Measurements from ENCODE around the gene PTPN14.

PTPN14 gene

DNA sequence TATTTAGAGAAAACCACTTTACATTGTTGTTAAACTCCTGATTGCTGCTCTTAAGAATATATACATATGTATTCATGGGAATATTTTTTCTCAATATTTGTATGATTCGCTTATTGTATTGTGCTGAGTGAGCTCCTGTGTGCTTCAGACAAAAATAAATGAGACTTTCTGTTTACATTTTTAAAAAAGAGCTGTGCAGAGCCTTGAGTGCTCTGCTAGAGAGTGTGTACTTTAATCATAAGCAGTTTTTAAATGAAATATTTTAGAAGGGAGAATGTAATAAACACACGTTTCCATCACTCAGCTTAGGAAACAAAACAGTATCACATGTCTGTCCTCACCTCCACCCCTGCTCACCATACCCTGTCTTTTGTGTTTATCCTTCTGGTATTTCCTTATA is 9.7 kb downstream of the PTPN14 start:
- TF ChIP-seq MYC (IDR thresholded peaks at IDR 0.05; ENCODE audit: low read depth, low read length) (no peak), POLR2A (IDR thresholded peaks at IDR 0.05; ENCODE audit: extremely low read depth, insufficient read length) (no peak)
- TF ChIP-seq, protein P1, sequence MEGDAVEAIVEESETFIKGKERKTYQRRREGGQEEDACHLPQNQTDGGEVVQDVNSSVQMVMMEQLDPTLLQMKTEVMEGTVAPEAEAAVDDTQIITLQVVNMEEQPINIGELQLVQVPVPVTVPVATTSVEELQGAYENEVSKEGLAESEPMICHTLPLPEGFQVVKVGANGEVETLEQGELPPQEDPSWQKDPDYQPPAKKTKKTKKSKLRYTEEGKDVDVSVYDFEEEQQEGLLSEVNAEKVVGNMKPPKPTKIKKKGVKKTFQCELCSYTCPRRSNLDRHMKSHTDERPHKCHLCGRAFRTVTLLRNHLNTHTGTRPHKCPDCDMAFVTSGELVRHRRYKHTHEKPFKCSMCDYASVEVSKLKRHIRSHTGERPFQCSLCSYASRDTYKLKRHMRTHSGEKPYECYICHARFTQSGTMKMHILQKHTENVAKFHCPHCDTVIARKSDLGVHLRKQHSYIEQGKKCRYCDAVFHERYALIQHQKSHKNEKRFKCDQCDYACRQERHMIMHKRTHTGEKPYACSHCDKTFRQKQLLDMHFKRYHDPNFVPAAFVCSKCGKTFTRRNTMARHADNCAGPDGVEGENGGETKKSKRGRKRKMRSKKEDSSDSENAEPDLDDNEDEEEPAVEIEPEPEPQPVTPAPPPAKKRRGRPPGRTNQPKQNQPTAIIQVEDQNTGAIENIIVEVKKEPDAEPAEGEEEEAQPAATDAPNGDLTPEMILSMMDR (IDR thresholded peaks at IDR 0.05; ENCODE audit: low read depth, low read length) = no peak
- TF ChIP-seq, protein P2, sequence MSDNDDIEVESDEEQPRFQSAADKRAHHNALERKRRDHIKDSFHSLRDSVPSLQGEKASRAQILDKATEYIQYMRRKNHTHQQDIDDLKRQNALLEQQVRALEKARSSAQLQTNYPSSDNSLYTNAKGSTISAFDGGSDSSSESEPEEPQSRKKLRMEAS (IDR thresholded peaks at IDR 0.05; ENCODE audit: low read depth, low read length) = no peak
- no peak overlapping the region for H3K4me3 ChIP-seq (ENCODE audit: low read depth, low read length)
- no peak for DNase-seq (ENCODE audit: low read depth)

DNA sequence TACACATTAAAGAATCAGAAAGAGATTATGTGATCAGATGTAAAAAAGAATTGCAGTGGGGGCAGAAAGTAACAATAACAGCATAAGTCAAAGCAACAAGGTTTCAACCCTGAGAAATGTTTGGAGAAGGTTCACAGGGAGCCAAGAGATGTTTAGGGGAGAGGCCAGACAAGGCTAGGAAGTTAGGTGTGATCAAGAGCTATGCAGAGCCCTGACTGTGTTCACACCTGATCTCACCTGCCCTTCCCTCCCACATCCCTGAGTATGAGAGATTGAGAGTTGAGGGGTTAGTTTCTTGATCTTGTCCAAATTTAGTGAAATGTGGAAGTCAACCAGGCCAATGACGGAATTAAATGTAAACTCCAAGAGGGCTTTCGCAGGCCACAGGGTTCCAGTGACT is 10.2 kb downstream of the PTPN14 start:
- H3K4me3 ChIP-seq (ENCODE audit: low read depth, low read length) = no peak overlapping the region
- TF ChIP-seq MYC (IDR thresholded peaks at IDR 0.05; ENCODE audit: low read depth, low read length) (no peak), POLR2A (IDR thresholded peaks at IDR 0.05; ENCODE audit: extremely low read depth, insufficient read length) (no peak)
- TF ChIP-seq, protein P2 (IDR thresholded peaks at IDR 0.05; ENCODE audit: low read depth, low read length) = no peak
- TF ChIP-seq, protein P1 (IDR thresholded peaks at IDR 0.05; ENCODE audit: low read depth, low read length) = no peak

DNA sequence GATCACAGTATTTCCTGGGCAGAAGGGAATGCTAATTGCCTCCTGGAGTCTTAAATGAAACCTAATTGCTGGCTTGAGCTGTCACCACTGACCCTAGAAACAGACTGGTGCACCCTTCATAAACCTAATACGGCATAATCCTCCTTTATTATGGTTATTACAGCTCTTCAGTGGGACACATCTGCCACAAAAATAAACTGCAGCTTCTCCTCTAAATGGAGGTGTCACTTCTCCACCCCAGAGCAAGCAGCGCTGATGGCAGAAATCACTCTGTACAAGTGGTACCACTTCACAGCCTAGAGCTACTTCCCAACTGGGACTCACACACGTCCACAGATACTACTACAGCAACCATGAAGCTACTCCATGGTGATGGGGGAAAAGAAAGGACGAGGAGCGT is 11.1 kb downstream of the PTPN14 start:
- TF ChIP-seq MYC (IDR thresholded peaks at IDR 0.05; ENCODE audit: low read depth, low read length) (no peak), POLR2A (IDR thresholded peaks at IDR 0.05; ENCODE audit: extremely low read depth, insufficient read length) (no peak)
- TF ChIP-seq, protein P1 (IDR thresholded peaks at IDR 0.05; ENCODE audit: low read depth, low read length) = no peak
- TF ChIP-seq, protein P2 (IDR thresholded peaks at IDR 0.05; ENCODE audit: low read depth, low read length) = no peak
- DNase-seq (ENCODE audit: low read depth) = no peak
- H3K4me3 ChIP-seq (ENCODE audit: low read depth, low read length) = no peak overlapping the region

More for the DNA sequence above, 10.2 kb downstream of the PTPN14 start:
- DNase-seq (ENCODE audit: low read depth) = no peak

DNA sequence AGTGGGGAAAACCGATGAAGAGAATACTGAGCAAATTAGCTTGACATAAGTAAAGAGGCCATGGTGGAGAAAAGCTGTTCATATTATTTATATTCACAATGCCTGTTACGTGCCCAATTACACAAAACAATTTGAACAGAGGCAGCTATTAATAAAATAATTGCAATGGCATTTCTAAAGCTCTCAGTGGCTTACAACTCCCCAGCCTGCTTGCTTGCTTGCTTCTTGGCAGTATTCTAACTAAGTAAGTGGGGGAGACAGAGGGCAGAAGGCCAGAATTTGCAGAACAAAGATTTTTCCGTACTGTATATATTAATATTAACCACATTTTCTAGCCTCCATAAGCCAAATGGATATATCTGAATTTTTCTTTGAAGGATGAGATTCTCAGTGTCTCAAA is 12.9 kb downstream of the PTPN14 start:
- TF ChIP-seq MYC (IDR thresholded peaks at IDR 0.05; ENCODE audit: low read depth, low read length) = no peak
- TF ChIP-seq, protein P2 (IDR thresholded peaks at IDR 0.05; ENCODE audit: low read depth, low read length) = no peak
- no peak for DNase-seq (ENCODE audit: low read depth)
- H3K4me3 ChIP-seq (ENCODE audit: low read depth, low read length) = no peak overlapping the region

DNA sequence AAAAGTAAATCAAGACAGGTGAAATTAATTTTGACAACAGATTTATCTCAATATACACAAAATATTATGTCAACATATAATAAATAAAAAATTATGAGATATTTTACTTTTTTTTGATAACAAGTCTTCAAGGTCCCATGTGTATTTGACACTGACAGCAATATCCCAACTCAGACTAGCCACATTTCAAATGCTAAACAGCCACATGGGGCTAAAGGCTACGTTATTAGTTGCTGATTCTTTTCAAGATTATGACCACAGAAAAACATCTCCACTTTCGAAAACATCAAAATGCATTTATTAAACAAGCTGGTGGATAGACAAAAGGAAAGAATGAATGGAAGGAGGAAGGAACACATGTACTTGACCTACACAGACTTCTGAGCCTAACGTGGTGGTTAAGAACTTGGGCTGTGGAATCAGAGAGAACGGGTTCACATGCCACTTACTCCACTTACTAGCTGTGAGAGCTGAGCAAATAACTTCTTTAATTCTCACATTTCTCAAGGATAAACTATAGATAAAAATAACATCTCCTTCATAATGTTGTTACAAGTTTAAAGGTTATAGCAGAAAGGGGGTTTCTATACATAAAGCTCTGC is 13.4 kb downstream of the PTPN14 start:
- no peak for DNase-seq (ENCODE audit: low read depth)
- TF ChIP-seq, protein P1 (IDR thresholded peaks at IDR 0.05; ENCODE audit: low read depth, low read length) = no peak
- TF ChIP-seq POLR2A (IDR thresholded peaks at IDR 0.05; ENCODE audit: extremely low read depth, insufficient read length) = no peak
- no peak for TF ChIP-seq MYC (IDR thresholded peaks at IDR 0.05; ENCODE audit: low read depth, low read length)
- TF ChIP-seq, protein P2 (IDR thresholded peaks at IDR 0.05; ENCODE audit: low read depth, low read length) = no peak
- no peak overlapping the region for H3K4me3 ChIP-seq (ENCODE audit: low read depth, low read length)

DNA sequence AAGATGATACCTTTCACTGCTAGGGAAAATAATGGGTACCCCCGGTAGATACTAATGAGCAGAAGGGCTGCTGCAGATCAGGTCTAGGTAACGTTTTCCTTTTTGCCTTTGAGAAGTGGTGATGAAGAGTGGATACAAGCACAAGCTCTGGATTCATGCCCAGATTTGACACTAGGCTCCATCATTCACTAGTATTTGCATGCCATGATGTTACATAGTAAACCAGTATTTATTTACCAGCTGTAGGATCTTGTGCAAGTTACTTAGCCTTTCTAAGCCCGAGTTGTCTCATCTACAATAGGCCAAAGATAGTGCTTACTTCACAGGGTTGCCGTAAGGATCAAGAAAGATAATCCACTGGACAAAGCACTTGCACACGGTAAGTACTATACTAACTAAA is 14.2 kb downstream of the PTPN14 start:
- TF ChIP-seq MYC (IDR thresholded peaks at IDR 0.05; ENCODE audit: low read depth, low read length) = no peak
- no peak for TF ChIP-seq POLR2A (IDR thresholded peaks at IDR 0.05; ENCODE audit: extremely low read depth, insufficient read length)
- TF ChIP-seq, protein P2 (IDR thresholded peaks at IDR 0.05; ENCODE audit: low read depth, low read length) = no peak
- TF ChIP-seq, protein P1 (IDR thresholded peaks at IDR 0.05; ENCODE audit: low read depth, low read length) = no peak
- no peak for DNase-seq (ENCODE audit: low read depth)
- no peak overlapping the region for H3K4me3 ChIP-seq (ENCODE audit: low read depth, low read length)

All from NB4 (cell line).